Measurements from ENCODE around the gene COL25A1. TPM values are rescaled to one million over a fixed set of nuclear protein-coding genes. Genes with fewer than 3 reads are reported as not detected.

COL25A1 gene
- total RNA-seq, 4 donors from 2014 or later = 0.14 to 1.6 (median 0.32) TPM; not detected in 1

GRCh38 chr4:109091727-109092409, 210.6 kb downstream of the COL25A1 start:
- TF ChIP-seq EP300 (IDR thresholded peaks at IDR 0.05; ENCODE audit: low read depth) (no peak), CTCF (IDR thresholded peaks at IDR 0.05) (no peak), POLR2AphosphoS5 (IDR thresholded peaks at IDR 0.05) (no peak), POLR2A (IDR thresholded peaks at IDR 0.05) (no peak)
- Histone ChIP-seq H3K4me1 (no peaks in the 10 kb centered on the region), H3K27me3 (no peaks in the 10 kb centered on the region), H3K4me3 (no peak overlapping the region), H3K36me3 (no peaks in the 10 kb centered on the region), H3K9me3 (no peaks in the 10 kb centered on the region), H3K27ac (no peak overlapping the region)
- intact Hi-C loops (cut with DNase I; ENCODE audit: low total_unique reads) (no loop called here), in situ Hi-C loops (cut with MboI; ENCODE audit: low pct_ligation_motif_present in 1 of 4, low pct_unique_long_range_greater_than_20kb in 1 of 4, low sequenced_read_pairs in 3 of 4) (no loop called here)
- no peak for DNase-seq
- 79 to 91% methylated on average over 7 to 9 of the region's 9 CpGs for WGBS, 2 donors (ENCODE audit: low coverage in 1 of 2)

- 80 to 83% methylated on average over 3 of the region's 3 CpGs for WGBS, 2 donors (ENCODE audit: low coverage in 1 of 2)
- TF ChIP-seq CTCF (IDR thresholded peaks at IDR 0.05) = no peak
- no peak for TF ChIP-seq POLR2A (IDR thresholded peaks at IDR 0.05)
- no peak for TF ChIP-seq POLR2AphosphoS5 (IDR thresholded peaks at IDR 0.05)
- TF ChIP-seq EP300 (IDR thresholded peaks at IDR 0.05; ENCODE audit: low read depth) = no peak
- Histone ChIP-seq H3K27ac (no peak overlapping the region), H3K4me1 (peaks cover 0 to 2% (median 0%) of the 10 kb centered on the region in 4 donors), H3K36me3 (no peaks in the 10 kb centered on the region), H3K4me3 (no peak overlapping the region), H3K27me3 (no peaks in the 10 kb centered on the region), H3K9me3 (no peaks in the 10 kb centered on the region)
- intact Hi-C loops (cut with DNase I; ENCODE audit: low total_unique reads) = no loop called here
- in situ Hi-C loops (cut with MboI; ENCODE audit: low pct_ligation_motif_present in 1 of 4, low pct_unique_long_range_greater_than_20kb in 1 of 4, low sequenced_read_pairs in 3 of 4) = no loop called here
- no peak for DNase-seq
Observed at GRCh38 chr4:109083911-109084310, 218.5 kb downstream of the COL25A1 start.

- no peak for DNase-seq
- H3K4me1 ChIP-seq = peaks cover 0 to 6% (median 0%) of the 10 kb centered on the region in 4 donors
- no peak overlapping the region for H3K27ac ChIP-seq
- H3K9me3 ChIP-seq = no peaks in the 10 kb centered on the region
- in situ Hi-C loops (cut with MboI; ENCODE audit: low pct_ligation_motif_present in 1 of 4, low pct_unique_long_range_greater_than_20kb in 1 of 4, low sequenced_read_pairs in 3 of 4) = no loop called here
- no peaks in the 10 kb centered on the region for H3K36me3 ChIP-seq
- TF ChIP-seq POLR2AphosphoS5 (IDR thresholded peaks at IDR 0.05) (no peak), EP300 (IDR thresholded peaks at IDR 0.05; ENCODE audit: low read depth) (no peak), POLR2A (IDR thresholded peaks at IDR 0.05) (no peak), CTCF (IDR thresholded peaks at IDR 0.05) (no peak)
- intact Hi-C loops (cut with DNase I; ENCODE audit: low total_unique reads) = no loop called here
- no peaks in the 10 kb centered on the region for H3K27me3 ChIP-seq
- 53 to 73% methylated on average over 4 of the region's 4 CpGs for WGBS, 2 donors (ENCODE audit: low coverage in 1 of 2)
- H3K4me3 ChIP-seq = no peak overlapping the region
Observed at GRCh38 chr4:109079731-109080130, 222.7 kb downstream of the COL25A1 start.

GRCh38 chr4:109079201-109079600, 223.3 kb downstream of the COL25A1 start:
- WGBS, 2 donors (ENCODE audit: low coverage in 1 of 2) = 39 to 44% methylated on average over 2 of the region's 2 CpGs
- in situ Hi-C loops (cut with MboI; ENCODE audit: low pct_ligation_motif_present in 1 of 4, low pct_unique_long_range_greater_than_20kb in 1 of 4, low sequenced_read_pairs in 3 of 4) (no loop called here), intact Hi-C loops (cut with DNase I; ENCODE audit: low total_unique reads) (no loop called here)
- peaks cover 0 to 6% (median 0%) of the 10 kb centered on the region in 4 donors for H3K4me1 ChIP-seq
- no peak overlapping the region for H3K4me3 ChIP-seq
- no peaks in the 10 kb centered on the region for H3K9me3 ChIP-seq
- H3K36me3 ChIP-seq = no peaks in the 10 kb centered on the region
- H3K27me3 ChIP-seq = no peaks in the 10 kb centered on the region
- DNase-seq = no peak
- TF ChIP-seq EP300 (IDR thresholded peaks at IDR 0.05; ENCODE audit: low read depth) (no peak), POLR2AphosphoS5 (IDR thresholded peaks at IDR 0.05) (no peak), POLR2A (IDR thresholded peaks at IDR 0.05) (no peak), CTCF (IDR thresholded peaks at IDR 0.05) (no peak)
- no peak overlapping the region for H3K27ac ChIP-seq
